HepG2 (cell line): ENCODE results near the gene OR6B1. TPM values are rescaled to one million over a fixed set of nuclear protein-coding genes. Genes with fewer than 3 reads are reported as not detected.
"Not testable (repeated sequence)": the region's sequence is repeated elsewhere in the genome, so short reads cannot be mapped to it uniquely, and the experiment has no call there.

ENCODE experiments used
- ATAC-seq: fragments of 200-7000 bp; cut with Tn5 transposase; 3 replicates; pipeline ENCODE4 v1.9.1; 2020; ENCODE audit warnings: mild to moderate bottlenecking, moderate library complexity
- BruUV-seq: library from RNA; stranded (reverse); fragments of 400-500 nt; replicated peaks from 2 replicates; lab custom pipeline; 2021; lab: Mats Ljungman, UMichigan
- CTCF ChIA-PET: fragments of 300-600 bp; formaldehyde crosslinking; extraction: SDS; loops from one replicate; lab custom pipeline; 2021; ENCODE audit warnings: low total read pairs, inconsistent platforms, low intra/inter-chr PET ratio; lab: Yijun Ruan, JAX
- POLR2A ChIA-PET: fragments of 350-600 bp; sonication (Branson Sonifier 250); formaldehyde crosslinking; loops from one replicate; lab custom pipeline; 2020; ENCODE audit warnings: antibody characterized with exemption, inconsistent platforms; lab: Yijun Ruan, JAX
- DNase-seq: peaks from one replicate; pipeline ENCODE4 v3.0.0-alpha.2; 2015; ENCODE audit warnings: low spot score
- FAIRE-seq: peaks from 3 replicates; lab custom pipeline; 2011; peaks lifted over from hg19 to GRCh38; lab: Jason Lieb, UNC
- H2AFZ ChIP-seq: one replicate; pipeline ENCODE4 v1.6.1; 2011; ENCODE audit warnings: low read length, inconsistent platforms
- H3K27ac ChIP-seq: fragments of 300-600 bp; 3 replicates; pipeline ENCODE4 v1.8.0; 2011; ENCODE audit warnings: mixed run types, mild to moderate bottlenecking, mixed read lengths, low read length, inconsistent platforms; ENCODE audit not compliant: insufficient read depth; ENCODE audit errors: extremely low read length
- H3K27me3 ChIP-seq, 2 experiments: fragments of 200-600 bp in 1 of 2; 2 replicates in 1 of 2; 3 replicates in 1 of 2; pipeline versions ENCODE4 v1.6.0 to v1.8.0; 2011; ENCODE audit warnings: low read length in 2 of 2, mild to moderate bottlenecking in 2 of 2, moderate library complexity in 2 of 2, inconsistent platforms in 1 of 2; ENCODE audit not compliant: insufficient read depth in 2 of 2, control insufficient read depth in 1 of 2
- H3K36me3 ChIP-seq, 2 experiments: fragments of 200-600 bp in 1 of 2; replicated peaks in 1 of 2; 2 replicates in 1 of 2; 3 replicates in 1 of 2; pipeline versions ENCODE4 v1.5.1 to v1.8.0; 2011; ENCODE audit warnings: low read length in 2 of 2, inconsistent platforms in 1 of 2; ENCODE audit not compliant: insufficient read depth in 2 of 2, control insufficient read depth in 1 of 2
- H3K4me1 ChIP-seq: 2 replicates; pipeline ENCODE4 v1.5.1; 2012; ENCODE audit warnings: low read length, inconsistent platforms; ENCODE audit not compliant: insufficient read depth
- H3K4me2 ChIP-seq: 2 replicates; pipeline ENCODE4 v1.6.0; 2011; ENCODE audit warnings: low read depth, low read length, inconsistent platforms
- H3K4me3 ChIP-seq, 3 experiments: fragments of 200-600 bp in 1 of 3; sonication (generic), shearing (Covaris generic) in 1 of 3; replicated peaks in 1 of 3; 2 replicates each; pipeline ENCODE4 v1.5.1; 2011 to 2016; ENCODE audit warnings: low read length in 3 of 3, inconsistent platforms in 2 of 3, low read depth in 2 of 3, mild to moderate bottlenecking in 2 of 3, control low read depth in 1 of 3, mixed read lengths in 1 of 3; ENCODE audit not compliant: insufficient read depth in 1 of 3
- H3K79me2 ChIP-seq: one replicate; pipeline ENCODE4 v1.6.1; 2011; ENCODE audit warnings: low read length, inconsistent platforms; ENCODE audit not compliant: insufficient read depth
- H3K9ac ChIP-seq: 2 replicates; pipeline ENCODE4 v1.6.0; 2011; ENCODE audit warnings: mild to moderate bottlenecking, low read depth, low read length, inconsistent platforms; ENCODE audit not compliant: insufficient read depth
- H3K9me3 ChIP-seq: 2 replicates; pipeline ENCODE4 v1.5.1; 2012; ENCODE audit warnings: mild to moderate bottlenecking, low read length
- H4K20me1 ChIP-seq: 2 replicates; pipeline ENCODE4 v1.6.0; 2011; ENCODE audit warnings: inconsistent platforms, mild to moderate bottlenecking, low read length, moderate library complexity; ENCODE audit not compliant: insufficient read depth
- CEBPB ChIP-seq: IDR thresholded peaks from 2 replicates; pipeline ENCODE4 v1.6.1; 2011; ENCODE audit warnings: low read depth, low read length, improper control_type of control experiment, borderline replicate concordance
- FOXK1 ChIP-seq: sonication (generic); formaldehyde crosslinking; IDR thresholded peaks from 2 replicates; pipeline ENCODE4 v1.4.0; 2020; ENCODE audit warnings: low read depth, missing genetic modification reagents, borderline replicate concordance
- MAF1 ChIP-seq: sonication (generic); formaldehyde crosslinking; IDR thresholded peaks from 2 replicates; pipeline ENCODE4 v1.5.0; 2020; ENCODE audit warnings: missing genetic modification reagents, borderline replicate concordance
- PRPF4 ChIP-seq: fragments of 200-400 bp; formaldehyde crosslinking; IDR thresholded peaks from 2 replicates; pipeline ENCODE4 v1.6.1; 2016; ENCODE audit warnings: low read length, low read depth; ENCODE audit not compliant: poor library complexity, severe bottlenecking
- RAD51 ChIP-seq: fragments of 450-650 bp; IDR thresholded peaks from 2 replicates; pipeline ENCODE4 v1.6.1; 2016; ENCODE audit warnings: borderline replicate concordance
- RBM39 ChIP-seq: fragments of 200-400 bp; formaldehyde crosslinking; IDR thresholded peaks from one replicate; pipeline ENCODE4 v1.6.1; 2018; ENCODE audit warnings: antibody characterized with exemption, mild to moderate bottlenecking, low read depth, low read length; ENCODE audit not compliant: poor library complexity, severe bottlenecking
- SNAPC2 ChIP-seq: sonication (generic); formaldehyde crosslinking; IDR thresholded peaks from 2 replicates; pipeline ENCODE4 v1.8.1; 2022; ENCODE audit warnings: mild to moderate bottlenecking, missing genetic modification reagents
- ZNF446 ChIP-seq: sonication (generic); formaldehyde crosslinking; IDR thresholded peaks from 2 replicates; pipeline ENCODE4 v1.5.0; 2020; ENCODE audit warnings: mild to moderate bottlenecking, missing genetic modification reagents
- ZNF503 ChIP-seq: sonication (generic); formaldehyde crosslinking; IDR thresholded peaks from 2 replicates; pipeline ENCODE4 v1.4.0; 2020; ENCODE audit warnings: missing genetic modification reagents
- ZNF619 ChIP-seq: sonication (generic); formaldehyde crosslinking; IDR thresholded peaks from 2 replicates; pipeline ENCODE4 v1.4.0; 2020; ENCODE audit warnings: mild to moderate bottlenecking, missing genetic modification reagents
- ZNF713 ChIP-seq: sonication (generic); formaldehyde crosslinking; IDR thresholded peaks from 2 replicates; pipeline ENCODE4 v1.4.0; 2020; ENCODE audit warnings: mild to moderate bottlenecking, missing genetic modification reagents
- WGBS: methylation state at CpG from one replicate; pipeline ENCODE4 v1.1.6; 2017; ENCODE audit warnings: low lambda C conversion rate; 5-methylcytosine and 5-hydroxymethylcytosine counted together
- in situ Hi-C: cut with HindIII; loops from 2 replicates; pipeline ENCODE4 v1.10.0; 2017; ENCODE audit warnings: low pct_unique_long_range_greater_than_20kb; ENCODE audit not compliant: extremely low pct_ligation_motif_present
- intact Hi-C: fragments of 100-400 bp; cut with micrococcal nuclease; formaldehyde crosslinking; loops from one replicate; pipeline ENCODE4 v1.10.0; 2022; ENCODE audit not compliant: unreplicated experiment
- polyA plus RNA-seq, 8 experiments: library from polyadenylated mRNA; depleted of rRNA in 3 of 8; stranded (reverse) in 7 of 8; unstranded in 1 of 8; fragments of >200 nt; fragmentation: Illumina TruSeq in 4 of 8; extraction: Trizol in 4 of 8; gene quantifications; 2 replicates each; pipeline versions ENCODE4 v1.2.1 to v1.2.3, GENCODE V29; 2011 to 2016; ENCODE audit warnings: low read depth in 4 of 8, missing spikeins in 1 of 8, mixed read lengths in 1 of 8; ENCODE audit not compliant: insufficient read depth in 1 of 8
- total RNA-seq, 5 experiments: library from RNA; depleted of rRNA; stranded (reverse); fragments of >200 nt; fragmentation: Illumina TruSeq; extraction: Trizol; gene quantifications; 2 replicates each; pipeline ENCODE4 v1.2.3, GENCODE V29; 2016; ENCODE audit warnings: low read depth in 1 of 5

OR6B1 gene
- total and polyA plus RNA-seq, 2 of the 13 experiments (the other 11 are each of a cell fraction or from before 2014, with no cell fraction given), result 0.18 TPM; not detected in 1

GRCh38 chr7:144006692-144007042 lies 6.5 kb downstream of the OR6B1 start:
- POLR2A ChIA-PET, result no interaction called here
- in situ Hi-C loops, result no loop called here

GRCh38 chr7:144009361-144009760 lies 9.2 kb downstream of the OR6B1 start:
- in situ Hi-C loops, result no loop called here
- ATAC-seq (no peak), DNase-seq (no peak), FAIRE-seq (no peak)
- H3K79me2 ChIP-seq, result no peaks in the 10 kb centered on the region
- intact Hi-C loops, result no loop called here
- H3K4me1 ChIP-seq, result peaks cover 10% of the 10 kb centered on the region
- no peak overlapping the region for H3K4me2 ChIP-seq
- POLR2A ChIA-PET, result no interaction called here
- no peak overlapping the region for H2AFZ ChIP-seq
- no peak for TF ChIP-seq FOXK1
- TF ChIP-seq ZNF446 (CRISPR knock-in tag), result no peak
- TF ChIP-seq PRPF4, result no peak
- TF ChIP-seq MAF1, result no peak
- TF ChIP-seq ZNF713 (CRISPR knock-in tag), result no peak
- TF ChIP-seq SNAPC2, result no peak
- no peak for TF ChIP-seq ZNF619 (CRISPR knock-in tag)
- no peak for TF ChIP-seq RAD51
- no peak for TF ChIP-seq RBM39
- no peaks in the 10 kb centered on the region for H3K36me3 ChIP-seq
- H3K4me3 ChIP-seq, result no peak overlapping the region
- H3K9me3 ChIP-seq, result peaks cover 18% of the 10 kb centered on the region; the same call in 1 of the 2 replicates
- BruUV-seq, result no TSS peak
- 27% methylated on average over 2 of the region's 2 CpGs for WGBS
- H4K20me1 ChIP-seq, result no peaks in the 10 kb centered on the region
- no peaks in the 10 kb centered on the region for H3K27me3 ChIP-seq
- CTCF ChIA-PET, result no interaction called here
- no peak overlapping the region for H3K9ac ChIP-seq
- H3K27ac ChIP-seq, result no peak overlapping the region

More at GRCh38 chr7:144006692-144007042, 6.5 kb downstream of the OR6B1 start:
- CTCF ChIA-PET, result no interaction called here
- WGBS, result 94% methylated on average over 1 of the region's 1 CpG
- Histone ChIP-seq H4K20me1 (no peaks in the 10 kb centered on the region), H3K9ac (no peak overlapping the region), H3K36me3 (no peaks in the 10 kb centered on the region), H2AFZ (no peak overlapping the region), H3K27ac (no peak overlapping the region), H3K4me2 (no peak overlapping the region)
- intact Hi-C loops, result no loop called here
- ATAC-seq (no peak), FAIRE-seq (no peak), DNase-seq (no peak)
- TF ChIP-seq ZNF503 (CRISPR knock-in tag) (no peak), CEBPB (peak; percentile 63)
- TF ChIP-seq, all 625 proteins: peak for 1
- Histone ChIP-seq H3K4me3 (no peak overlapping the region), H3K9me3 (peaks cover 18% of the 10 kb centered on the region; the same call in 1 of the 2 replicates), H3K79me2 (no peaks in the 10 kb centered on the region), H3K4me1 (peaks cover 10% of the 10 kb centered on the region), H3K27me3 (no peaks in the 10 kb centered on the region)
- BruUV-seq, result no TSS peak

GRCh38 chr7:144010061-144010460 lies 9.9 kb downstream of the OR6B1 start:
- BruUV-seq, H3K36me3 ChIP-seq, CTCF ChIA-PET, ATAC-seq, H3K9ac ChIP-seq, DNase-seq, H3K27me3 ChIP-seq, H3K27ac ChIP-seq, in situ Hi-C loops, H2AFZ ChIP-seq, H3K4me2 ChIP-seq, H3K79me2 ChIP-seq, H4K20me1 ChIP-seq, H3K4me3 ChIP-seq, FAIRE-seq: not testable (repeated sequence)
- POLR2A ChIA-PET, result interaction anchor here (1.1 kb wide), 1 partner anchor 109 kb away, joined by 3 read pairs; no protein-coding TSS in a partner anchor
- H3K4me1 ChIP-seq, result peaks cover 10% of the 10 kb centered on the region
- intact Hi-C loops, result loop anchor here (5.0 kb wide), 1 partner anchor 33 kb away; no protein-coding TSS in a partner anchor
- H3K9me3 ChIP-seq, result peaks cover 18% of the 10 kb centered on the region; the same call in 1 of the 2 replicates
